NCI-H82 (cell line): ENCODE results near the gene TMEM60.
"Not testable (repeated sequence)": the region's sequence is repeated elsewhere in the genome, so short reads cannot be mapped to it uniquely, and the experiment has no call there.

Source experiments
- DNase-seq: peaks from one replicate; lab custom pipeline; 2025; lab: John Stamatoyannopoulos, UW

TMEM60 gene

DNA sequence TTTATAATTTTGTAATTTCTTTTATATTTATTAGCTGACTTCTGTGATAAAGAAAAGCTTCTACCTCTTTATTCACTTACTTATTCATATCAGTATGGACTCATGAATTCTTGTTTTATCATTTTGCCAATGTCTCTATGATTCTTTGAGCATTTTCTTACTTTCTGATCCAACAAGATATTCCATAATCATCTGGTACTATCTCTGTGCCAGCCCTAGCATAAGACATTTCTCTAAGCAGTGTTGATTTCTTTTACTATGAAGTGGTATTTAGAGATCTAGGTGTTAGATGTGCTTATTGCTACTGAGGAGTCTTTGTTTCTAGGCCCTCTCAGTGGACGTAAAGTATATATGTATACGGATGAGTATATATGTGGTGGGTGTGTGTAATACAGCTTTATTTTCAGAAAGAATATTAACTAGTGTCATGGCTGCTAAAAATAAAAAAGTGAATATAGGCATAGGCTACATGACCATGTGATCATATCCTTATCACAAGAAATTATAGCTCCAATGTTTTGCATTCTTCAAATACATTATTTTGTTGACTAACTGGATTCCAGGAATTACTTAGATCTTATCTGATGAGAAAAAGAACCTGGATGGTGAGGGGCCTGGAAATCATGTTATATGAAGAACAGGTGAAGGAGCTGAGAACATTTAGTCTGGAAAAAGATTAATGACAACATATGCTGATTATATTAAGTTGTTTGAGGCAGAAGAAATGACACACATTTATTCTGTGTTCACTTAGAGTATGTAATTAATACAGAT is 13.5 kb upstream of the TMEM60 start:
- no peak for DNase-seq

GRCh38 chr7:77808517-77808916 is 10.3 kb upstream of the TMEM60 start:
- no peak for DNase-seq

DNA sequence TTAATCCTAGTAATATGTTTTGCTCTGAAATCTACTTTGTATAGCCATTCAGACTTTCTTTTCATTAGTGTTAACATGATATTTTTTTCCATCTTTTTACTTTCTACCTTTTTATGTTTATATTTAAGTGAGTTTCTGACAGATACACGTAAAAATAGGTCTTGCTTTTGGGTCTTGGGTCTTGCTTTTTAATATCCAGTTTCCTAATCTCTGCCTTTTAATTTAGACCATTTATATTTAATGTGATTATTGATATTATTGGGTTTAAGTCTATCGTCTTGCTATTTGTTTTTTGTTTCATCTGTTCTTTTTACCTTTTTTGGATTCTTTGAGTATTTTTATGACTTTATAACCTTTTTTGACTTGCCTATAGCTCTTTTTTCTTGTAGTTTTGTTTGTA is 8.2 kb upstream of the TMEM60 start:
- no peak for DNase-seq

DNA sequence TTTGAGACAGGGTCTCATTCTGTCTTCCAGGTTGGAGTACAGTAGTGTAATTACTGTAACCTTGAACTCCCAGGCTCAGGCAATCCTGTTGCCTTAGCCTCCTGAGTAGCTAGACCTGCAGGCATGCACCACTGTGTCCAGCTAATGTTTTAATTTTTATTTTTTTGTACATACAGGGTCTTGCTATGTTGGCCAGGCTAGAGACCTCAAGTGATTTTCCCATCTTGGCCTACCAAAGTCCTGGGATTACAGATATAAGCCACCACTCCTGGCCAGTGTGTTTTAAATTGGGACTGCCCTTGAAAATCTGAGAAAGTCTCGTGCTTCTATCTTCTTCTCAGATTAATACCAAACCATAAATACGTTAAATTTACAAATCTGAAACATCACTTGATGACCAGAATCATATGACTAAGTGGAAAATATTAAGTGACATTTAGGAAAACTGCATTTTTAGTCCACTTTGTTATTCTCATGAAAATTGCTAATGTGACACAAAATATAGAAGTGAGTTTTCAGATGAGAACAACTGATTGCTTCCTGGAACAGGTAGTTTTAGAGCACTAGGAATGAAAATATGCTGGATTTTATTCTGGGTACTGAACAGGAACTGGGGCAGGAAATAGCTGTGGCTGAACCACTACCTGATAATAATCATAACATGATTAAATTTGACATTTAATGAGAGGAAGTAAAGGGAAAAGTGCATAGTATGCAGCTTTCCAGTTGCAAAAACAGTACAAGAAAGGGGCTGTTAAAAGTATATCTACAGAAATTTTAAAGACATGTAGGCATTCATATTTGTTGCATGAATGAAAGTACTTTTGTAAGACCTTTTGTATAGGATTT is 4.5 kb upstream of the TMEM60 start:
- DNase-seq: no peak

GRCh38 chr7:77800730-77801129 is 2.5 kb upstream of the TMEM60 start:
- DNase-seq: no peak

DNA sequence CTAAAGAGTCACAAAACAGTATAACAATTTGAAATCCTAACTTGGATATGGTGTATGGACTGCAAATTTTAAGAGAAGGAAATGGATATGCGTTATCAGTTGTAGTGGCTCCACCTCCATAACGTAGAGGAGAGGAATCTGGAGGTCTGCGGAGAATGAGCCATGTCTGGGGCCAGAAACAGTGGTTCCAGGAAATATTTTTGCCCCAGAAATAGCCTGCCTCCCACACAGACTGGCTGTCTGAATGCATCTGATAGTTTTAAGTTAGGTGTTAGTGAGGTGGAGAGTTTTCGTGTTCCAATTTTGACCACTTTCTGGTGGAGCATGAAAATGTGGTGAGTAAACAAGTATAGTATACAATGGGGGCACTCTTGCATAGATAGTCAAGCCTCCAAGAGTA is 1.9 kb upstream of the TMEM60 start:
- no peak for DNase-seq

GRCh38 chr7:77799078-77799964 is 1.1 kb upstream of the TMEM60 start:
- DNase-seq: peak; percentile 80

- DNase-seq: peak; percentile 49
Measured at GRCh38 chr7:77797734-77798393, 370 bp downstream of the TMEM60 start.

DNA sequence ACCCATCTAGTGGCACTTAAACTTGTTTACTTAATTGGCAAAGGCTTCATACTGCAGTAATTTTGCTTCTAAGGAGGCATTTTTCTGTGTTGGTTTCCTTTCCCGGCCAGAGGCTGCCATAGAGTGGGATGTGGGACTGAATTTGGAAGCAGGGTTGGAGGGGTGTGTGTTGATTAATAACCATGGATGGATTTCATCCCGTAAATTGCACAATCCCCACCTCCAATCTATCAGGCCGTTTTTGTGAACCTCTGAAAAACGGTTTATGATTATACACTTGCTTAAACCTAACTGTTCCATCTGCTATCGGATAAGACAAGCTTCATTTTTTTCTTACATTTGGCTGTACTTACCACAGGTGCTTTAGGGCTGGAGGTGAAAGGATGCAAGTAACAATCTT is 1.3 kb downstream of the TMEM60 start:
- no peak for DNase-seq

GRCh38 chr7:77796109-77796508 is 2.1 kb downstream of the TMEM60 start:
- no peak for DNase-seq

DNA sequence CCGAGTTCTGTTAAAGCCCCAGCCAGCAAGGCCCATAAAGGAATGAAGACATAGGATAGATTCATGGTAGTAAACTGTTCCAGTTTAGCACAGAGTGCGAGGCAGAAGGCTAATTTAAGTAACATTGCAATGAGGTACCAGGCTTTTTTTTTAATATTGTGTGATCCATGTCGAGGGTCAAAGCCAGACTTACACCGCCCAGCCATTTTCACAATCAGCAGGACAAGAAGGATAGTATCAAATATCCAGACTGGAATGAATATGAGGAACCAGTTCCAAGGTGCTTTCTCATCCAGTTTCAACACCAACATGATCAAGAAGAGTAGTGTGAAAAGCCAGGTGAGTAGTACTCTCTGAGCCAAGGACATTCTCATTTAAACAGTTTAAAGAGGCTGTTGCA is 4.2 kb downstream of the TMEM60 start:
- DNase-seq: no peak

- DNase-seq: no peak
Measured at GRCh38 chr7:77791956-77792355, 6.3 kb downstream of the TMEM60 start.

DNA sequence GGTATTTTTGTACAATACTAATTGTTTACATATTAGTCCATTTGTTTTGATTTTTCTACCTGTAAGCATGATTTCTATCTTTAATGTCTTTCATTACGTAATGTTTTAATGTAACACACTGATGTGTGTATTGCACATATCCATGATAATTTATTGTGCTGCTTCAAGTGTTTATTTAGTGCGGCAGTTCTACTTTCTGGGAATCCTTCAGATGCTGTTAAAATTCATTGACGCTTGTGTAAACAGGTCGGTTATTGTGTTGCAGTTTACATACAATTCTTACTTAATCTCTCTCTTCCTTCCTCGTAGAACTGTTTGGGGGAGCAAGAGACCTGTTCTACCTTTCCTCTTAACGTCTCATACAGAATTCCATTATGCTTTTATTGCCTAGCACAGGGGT is 6.9 kb downstream of the TMEM60 start:
- no peak for DNase-seq

DNA sequence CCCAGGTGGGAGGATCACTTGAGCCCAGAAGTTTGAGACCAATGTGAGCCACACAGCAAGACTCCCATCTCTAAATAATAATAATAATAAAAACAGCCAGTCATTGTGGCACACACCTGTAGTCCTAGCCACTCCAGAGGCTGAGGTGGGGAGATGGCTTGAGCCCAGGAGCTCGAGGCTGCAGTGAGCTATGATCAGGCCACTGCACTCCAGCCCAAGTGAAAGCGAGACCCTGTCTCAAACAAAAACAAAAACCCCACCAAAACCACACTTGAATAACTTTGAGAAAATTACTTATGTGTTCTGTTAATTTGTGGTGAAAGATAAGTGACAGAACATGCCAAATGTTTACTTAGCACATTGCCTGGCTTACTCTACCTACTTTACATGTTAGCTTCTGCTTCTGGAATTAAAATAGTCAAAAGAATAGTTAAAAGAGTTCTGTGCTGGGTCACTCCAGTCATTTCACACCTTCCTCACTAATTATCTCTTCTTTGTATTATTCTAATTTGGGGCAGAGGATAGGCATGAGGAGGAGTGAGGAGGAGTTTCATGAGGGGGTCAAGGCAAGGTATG is 9.8 kb downstream of the TMEM60 start:
- DNase-seq: no peak

DNA sequence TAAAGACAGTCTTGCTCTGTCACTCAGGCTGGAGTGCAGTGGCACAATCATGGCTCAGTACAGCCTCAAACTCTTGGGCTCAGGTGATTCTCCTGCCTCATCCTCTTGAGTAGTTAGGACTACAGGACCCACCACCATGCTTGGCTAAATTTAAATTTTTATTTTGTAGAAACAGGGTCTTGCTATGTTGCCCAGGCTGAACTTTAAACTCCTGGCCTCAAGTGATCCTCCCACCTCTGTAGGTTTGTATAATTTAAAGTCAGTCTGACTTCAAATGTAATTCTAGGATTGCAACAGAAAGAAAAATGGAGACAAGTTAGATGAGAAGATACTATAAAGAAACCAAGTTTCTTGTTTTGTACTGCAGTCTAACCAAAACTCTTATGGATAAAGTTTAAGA is 11.5 kb downstream of the TMEM60 start:
- DNase-seq: no peak

DNA sequence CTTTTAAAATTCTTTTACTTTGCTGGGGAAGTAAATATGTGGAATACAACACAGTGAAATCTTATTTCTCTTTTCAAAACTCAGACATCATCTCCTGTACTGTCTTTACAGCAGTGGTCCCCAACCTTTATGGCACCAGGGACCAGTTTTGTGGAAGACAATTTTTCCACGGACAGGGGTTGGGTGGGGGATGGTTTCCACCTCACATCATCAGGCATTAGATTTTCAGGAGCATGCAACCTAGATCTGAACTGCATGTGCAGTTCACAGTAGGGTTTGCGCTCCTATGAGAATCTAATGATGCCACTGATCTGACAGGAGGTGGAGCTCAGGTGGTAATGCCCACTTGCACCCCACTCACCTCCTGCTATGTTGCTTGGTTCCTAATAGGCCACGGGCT is 12.2 kb downstream of the TMEM60 start:
- no peak for DNase-seq

DNA sequence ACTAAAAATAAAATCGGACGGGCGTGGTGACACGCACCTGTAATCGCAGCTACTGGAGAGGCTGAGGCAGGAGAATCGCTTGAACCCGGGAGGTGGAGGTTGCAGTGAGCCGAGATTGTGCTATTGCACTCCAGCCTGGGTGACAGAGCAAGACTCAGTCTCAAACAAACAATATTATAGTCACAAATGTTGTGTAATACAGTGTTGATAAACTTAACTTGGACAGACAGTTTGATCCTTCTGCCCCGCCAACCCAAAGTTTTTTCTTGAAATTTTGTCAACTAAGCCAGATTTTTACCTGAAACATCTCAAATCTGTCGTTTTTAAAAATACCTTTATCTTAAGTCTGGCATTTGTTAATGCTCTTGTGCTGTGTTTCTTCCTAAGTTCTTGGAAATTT is 13.8 kb downstream of the TMEM60 start:
- DNase-seq: not testable (repeated sequence)

- no peak for DNase-seq
Measured at GRCh38 chr7:77783545-77783944, 14.7 kb downstream of the TMEM60 start.

- no peak for DNase-seq
Measured at GRCh38 chr7:77783111-77783510, 15.1 kb downstream of the TMEM60 start.

GRCh38 chr7:77782383-77782782 is 15.9 kb downstream of the TMEM60 start:
- no peak for DNase-seq

GRCh38 chr7:77778535-77778934 is 19.7 kb downstream of the TMEM60 start:
- DNase-seq: no peak

- no peak for DNase-seq
Measured at GRCh38 chr7:77771901-77772300, 26.3 kb downstream of the TMEM60 start.
